ENCODE measurements around the gene IGFBP7. TPM values are rescaled to one million over a fixed set of nuclear protein-coding genes. Genes with fewer than 3 reads are reported as not detected.

Gene IGFBP7
- total and polyA plus RNA-seq, 2 donors (not counting 1 experiment from before 2014, with no cell fraction given) = 54.8 to 793 TPM

GRCh38 chr4:57109411-57109846 lies 756 bp downstream of the IGFBP7 start:
- H3K4me1 ChIP-seq (ENCODE audit: control insufficient read depth, extremely low read depth, insufficient read depth, low read length) = peaks cover 8% of the 10 kb centered on the region
- no peak for DNase-seq (ENCODE audit: low read depth in 2 of 2)

DNA sequence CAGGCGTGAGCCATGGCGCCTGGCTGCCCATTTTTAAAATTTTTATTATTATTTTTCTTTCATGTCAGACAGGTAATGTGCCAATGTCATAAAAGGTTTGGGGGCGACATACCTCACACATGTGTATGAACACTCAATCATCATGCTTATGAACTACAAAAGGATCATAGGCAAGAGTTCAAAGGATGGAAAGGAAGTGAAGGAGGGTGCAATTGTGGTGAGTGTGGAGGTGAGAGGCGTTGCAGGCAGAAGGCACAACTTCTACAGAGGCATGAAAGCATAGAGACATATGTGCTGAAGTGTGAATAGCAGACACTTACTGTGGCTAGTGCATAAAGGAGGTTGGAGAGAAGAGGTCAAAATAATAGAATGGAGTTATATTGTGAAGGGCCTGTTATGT lies 4.0 kb downstream of the IGFBP7 start:
- H3K4me2 ChIP-seq (ENCODE audit: extremely low read depth, insufficient read depth, low read length) = no peak overlapping the region

More at GRCh38 chr4:57109411-57109846, 756 bp downstream of the IGFBP7 start:
- Histone ChIP-seq H3K79me2 (ENCODE audit: control insufficient read depth, insufficient read depth, low read length) (peaks cover 44% of the 10 kb centered on the region), H3K4me2 (ENCODE audit: extremely low read depth, insufficient read depth, low read length) (peak overlapping the region; percentile 68), H3K27ac (ENCODE audit: insufficient read depth, low read length) (peak overlapping the region; percentile 59), H3K27me3 (ENCODE audit: control insufficient read depth, insufficient read depth, low read length) (no peaks in the 10 kb centered on the region), H2AFZ (ENCODE audit: low read length) (peak overlapping the region; percentile 63), H3K9ac (ENCODE audit: insufficient read depth, low read length) (peak overlapping the region; percentile 78), H3K4me3 (replicated peaks in 1 of 4; ENCODE audit: control extremely low read depth in 1 of 4, insufficient read depth in 1 of 4, low read depth in 3 of 4, low read length in 4 of 4) (peak overlapping the region; percentile 32 to 64 (median 60)), H3K9me3 (ENCODE audit: control insufficient read depth, insufficient read depth, low read depth, low read length) (no peaks in the 10 kb centered on the region), H4K20me1 (ENCODE audit: control insufficient read depth, extremely low read depth, insufficient read depth, low read length) (no peaks in the 10 kb centered on the region), H3K36me3 (ENCODE audit: control insufficient read depth, insufficient read depth, low read length) (no peaks in the 10 kb centered on the region)
- TF ChIP-seq, protein P1, sequence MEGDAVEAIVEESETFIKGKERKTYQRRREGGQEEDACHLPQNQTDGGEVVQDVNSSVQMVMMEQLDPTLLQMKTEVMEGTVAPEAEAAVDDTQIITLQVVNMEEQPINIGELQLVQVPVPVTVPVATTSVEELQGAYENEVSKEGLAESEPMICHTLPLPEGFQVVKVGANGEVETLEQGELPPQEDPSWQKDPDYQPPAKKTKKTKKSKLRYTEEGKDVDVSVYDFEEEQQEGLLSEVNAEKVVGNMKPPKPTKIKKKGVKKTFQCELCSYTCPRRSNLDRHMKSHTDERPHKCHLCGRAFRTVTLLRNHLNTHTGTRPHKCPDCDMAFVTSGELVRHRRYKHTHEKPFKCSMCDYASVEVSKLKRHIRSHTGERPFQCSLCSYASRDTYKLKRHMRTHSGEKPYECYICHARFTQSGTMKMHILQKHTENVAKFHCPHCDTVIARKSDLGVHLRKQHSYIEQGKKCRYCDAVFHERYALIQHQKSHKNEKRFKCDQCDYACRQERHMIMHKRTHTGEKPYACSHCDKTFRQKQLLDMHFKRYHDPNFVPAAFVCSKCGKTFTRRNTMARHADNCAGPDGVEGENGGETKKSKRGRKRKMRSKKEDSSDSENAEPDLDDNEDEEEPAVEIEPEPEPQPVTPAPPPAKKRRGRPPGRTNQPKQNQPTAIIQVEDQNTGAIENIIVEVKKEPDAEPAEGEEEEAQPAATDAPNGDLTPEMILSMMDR (conservative IDR thresholded peaks at IDR 0.05 in 1 of 2, IDR thresholded peaks at IDR 0.05 in 1 of 2; ENCODE audit: low read depth in 1 of 2, low read length in 2 of 2) = no peak
- TF ChIP-seq EZH2 (IDR thresholded peaks at IDR 0.05; ENCODE audit: low read length, missing control alignments) = no peak

DNA sequence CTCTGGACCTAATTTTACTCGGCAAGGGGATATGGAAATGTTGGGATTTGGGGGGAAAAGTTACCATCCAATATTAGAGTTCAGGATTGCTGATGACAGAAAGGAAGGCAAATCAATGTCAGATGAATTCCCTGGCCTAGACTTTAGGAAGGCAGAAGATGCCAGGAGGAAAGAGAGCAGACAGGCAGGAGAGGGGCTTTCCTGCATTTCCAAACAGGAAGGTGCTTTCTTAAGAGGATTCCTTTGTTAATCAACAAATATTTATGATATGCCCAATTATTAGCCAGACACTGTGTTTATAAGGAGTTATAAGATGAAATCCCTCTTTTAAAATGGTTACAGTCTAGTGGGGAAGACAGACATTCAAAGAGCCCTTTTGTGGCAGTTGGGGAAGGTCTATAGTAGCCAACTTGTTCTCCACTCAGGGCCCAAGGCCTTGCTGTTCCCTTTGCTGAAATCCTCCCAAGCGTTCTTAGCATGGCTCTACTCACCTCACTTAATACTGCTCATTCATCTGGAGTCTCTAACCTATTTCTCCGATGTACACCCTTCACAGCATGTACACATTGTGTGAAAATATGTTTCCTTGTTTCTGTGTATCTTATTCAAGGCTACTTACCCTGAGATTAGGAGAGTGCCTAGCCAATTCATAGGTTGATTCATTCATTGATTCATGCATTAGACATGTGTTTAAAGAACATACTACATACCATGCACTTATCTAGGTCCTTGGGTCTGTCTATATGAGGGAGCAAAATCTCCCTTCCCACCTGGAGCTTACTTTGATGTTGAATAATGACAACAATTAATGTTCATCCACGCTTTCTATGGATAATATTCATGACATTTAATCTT lies 5.3 kb downstream of the IGFBP7 start:
- Histone ChIP-seq H3K4me1 (ENCODE audit: control insufficient read depth, extremely low read depth, insufficient read depth, low read length) (peaks cover 18% of the 10 kb centered on the region), H4K20me1 (ENCODE audit: control insufficient read depth, extremely low read depth, insufficient read depth, low read length) (no peaks in the 10 kb centered on the region), H3K27ac (ENCODE audit: insufficient read depth, low read length) (no peak overlapping the region), H3K9ac (ENCODE audit: insufficient read depth, low read length) (no peak overlapping the region), H3K4me3 (replicated peaks in 1 of 4; ENCODE audit: control extremely low read depth in 1 of 4, insufficient read depth in 1 of 4, low read depth in 3 of 4, low read length in 4 of 4) (no peak overlapping the region), H3K4me2 (ENCODE audit: extremely low read depth, insufficient read depth, low read length) (no peak overlapping the region), H3K9me3 (ENCODE audit: control insufficient read depth, insufficient read depth, low read depth, low read length) (no peaks in the 10 kb centered on the region), H2AFZ (ENCODE audit: low read length) (no peak overlapping the region), H3K79me2 (ENCODE audit: control insufficient read depth, insufficient read depth, low read length) (peaks cover 52% of the 10 kb centered on the region), H3K36me3 (ENCODE audit: control insufficient read depth, insufficient read depth, low read length) (no peaks in the 10 kb centered on the region), H3K27me3 (ENCODE audit: control insufficient read depth, insufficient read depth, low read length) (no peaks in the 10 kb centered on the region)
- no peak for TF ChIP-seq EZH2 (IDR thresholded peaks at IDR 0.05; ENCODE audit: low read length, missing control alignments)
- TF ChIP-seq, protein P1 (conservative IDR thresholded peaks at IDR 0.05 in 1 of 2, IDR thresholded peaks at IDR 0.05 in 1 of 2; ENCODE audit: low read depth in 1 of 2, low read length in 2 of 2) = no peak
- DNase-seq (ENCODE audit: low read depth in 2 of 2) = no peak

More for the DNA sequence above, 4.0 kb downstream of the IGFBP7 start:
- no peak for DNase-seq (ENCODE audit: low read depth in 2 of 2)
- Histone ChIP-seq H3K27me3 (ENCODE audit: control insufficient read depth, insufficient read depth, low read length) (no peaks in the 10 kb centered on the region), H3K36me3 (ENCODE audit: control insufficient read depth, insufficient read depth, low read length) (no peaks in the 10 kb centered on the region), H3K4me1 (ENCODE audit: control insufficient read depth, extremely low read depth, insufficient read depth, low read length) (peaks cover 20% of the 10 kb centered on the region), H3K79me2 (ENCODE audit: control insufficient read depth, insufficient read depth, low read length) (peaks cover 50% of the 10 kb centered on the region), H3K9me3 (ENCODE audit: control insufficient read depth, insufficient read depth, low read depth, low read length) (no peaks in the 10 kb centered on the region), H3K4me3 (replicated peaks in 1 of 4; ENCODE audit: control extremely low read depth in 1 of 4, insufficient read depth in 1 of 4, low read depth in 3 of 4, low read length in 4 of 4) (no peak overlapping the region), H3K27ac (ENCODE audit: insufficient read depth, low read length) (no peak overlapping the region), H2AFZ (ENCODE audit: low read length) (no peak overlapping the region), H4K20me1 (ENCODE audit: control insufficient read depth, extremely low read depth, insufficient read depth, low read length) (no peaks in the 10 kb centered on the region), H3K9ac (ENCODE audit: insufficient read depth, low read length) (no peak overlapping the region)
- no peak for TF ChIP-seq EZH2 (IDR thresholded peaks at IDR 0.05; ENCODE audit: low read length, missing control alignments)
- TF ChIP-seq, protein P1 (conservative IDR thresholded peaks at IDR 0.05 in 1 of 2, IDR thresholded peaks at IDR 0.05 in 1 of 2; ENCODE audit: low read depth in 1 of 2, low read length in 2 of 2) = no peak
